Measurements from ENCODE around the gene MUC3A.
"Not testable (repeated sequence)": the region's sequence is repeated elsewhere in the genome, so short reads cannot be mapped to it uniquely, and the experiment has no call there.

The MUC3A gene

DNA sequence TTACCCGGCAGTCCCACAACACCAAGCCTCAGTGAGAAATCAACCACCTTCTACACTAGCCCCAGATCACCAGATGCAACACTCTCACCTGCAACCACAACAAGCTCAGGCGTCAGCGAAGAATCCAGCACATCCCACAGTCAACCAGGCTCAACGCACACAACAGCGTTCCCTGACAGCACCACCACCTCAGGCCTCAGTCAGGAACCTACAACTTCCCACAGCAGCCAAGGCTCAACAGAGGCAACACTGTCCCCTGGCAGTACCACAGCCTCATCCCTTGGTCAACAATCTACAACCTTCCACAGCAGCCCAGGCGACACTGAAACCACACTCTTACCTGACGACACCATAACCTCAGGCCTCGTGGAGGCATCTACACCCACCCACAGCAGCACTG lies 53.0 kb downstream of the MUC3A start:
- H3K4me2 ChIP-seq (ENCODE audit: low read length); H3K36me3 ChIP-seq (ENCODE audit: control insufficient read depth, insufficient read depth, low read length); H3K27ac ChIP-seq; H2AFZ ChIP-seq; H3K9ac ChIP-seq; H3K79me2 ChIP-seq; H3K4me1 ChIP-seq; H3K4me3 ChIP-seq (ENCODE audit: low read depth, low read length); H3K27me3 ChIP-seq (ENCODE audit: control insufficient read depth, insufficient read depth, low read length); H3K9me3 ChIP-seq (ENCODE audit: control insufficient read depth, low read length): not testable (repeated sequence)

GRCh38 chr7:101007361-101007760 lies 58.0 kb downstream of the MUC3A start:
- not testable (repeated sequence) for H3K36me3 ChIP-seq (ENCODE audit: control insufficient read depth, insufficient read depth, low read length); H3K4me3 ChIP-seq (ENCODE audit: low read depth, low read length); H3K79me2 ChIP-seq; H2AFZ ChIP-seq; H3K4me2 ChIP-seq (ENCODE audit: low read length); H3K27me3 ChIP-seq (ENCODE audit: control insufficient read depth, insufficient read depth, low read length); H3K27ac ChIP-seq; H3K4me1 ChIP-seq; H3K9ac ChIP-seq; H3K9me3 ChIP-seq (ENCODE audit: control insufficient read depth, low read length)

GRCh38 chr7:101009629-101010028 lies 60.3 kb downstream of the MUC3A start:
- Histone ChIP-seq H3K4me1 (no peaks in the 10 kb centered on the region), H3K36me3 (ENCODE audit: control insufficient read depth, insufficient read depth, low read length) (no peaks in the 10 kb centered on the region), H3K27ac (no peak overlapping the region), H3K4me3 (ENCODE audit: low read depth, low read length) (no peak overlapping the region), H2AFZ (no peak overlapping the region), H3K9me3 (ENCODE audit: control insufficient read depth, low read length) (no peaks in the 10 kb centered on the region), H3K4me2 (ENCODE audit: low read length) (no peak overlapping the region), H3K79me2 (no peaks in the 10 kb centered on the region), H3K9ac (no peak overlapping the region), H3K27me3 (ENCODE audit: control insufficient read depth, insufficient read depth, low read length) (no peaks in the 10 kb centered on the region)
- TF ChIP-seq CTCF (IDR thresholded peaks at IDR 0.05) = no peak

DNA sequence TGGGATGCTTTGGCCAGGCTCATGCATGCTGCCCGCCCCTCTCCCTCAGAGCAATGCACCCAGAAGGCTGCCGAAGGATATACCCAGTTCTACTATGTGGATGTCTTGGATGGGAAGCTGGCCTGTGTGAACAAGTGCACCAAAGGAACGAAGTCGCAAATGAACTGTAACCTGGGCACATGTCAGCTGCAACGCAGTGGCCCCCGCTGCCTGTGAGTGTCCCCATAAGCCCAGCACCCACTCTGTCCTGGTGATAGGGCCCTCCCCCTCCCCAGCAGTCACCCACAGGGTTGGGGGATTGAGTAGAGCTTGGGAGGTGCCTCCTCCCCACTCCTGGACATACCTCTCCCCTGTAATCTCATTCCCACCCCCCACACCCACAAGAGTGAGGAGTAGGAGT lies 63.6 kb downstream of the MUC3A start:
- no peaks in the 10 kb centered on the region for H3K9me3 ChIP-seq (ENCODE audit: control insufficient read depth, low read length)
- H3K4me2 ChIP-seq (ENCODE audit: low read length) = no peak overlapping the region
- no peaks in the 10 kb centered on the region for H3K36me3 ChIP-seq (ENCODE audit: control insufficient read depth, insufficient read depth, low read length)
- H3K79me2 ChIP-seq = no peaks in the 10 kb centered on the region
- no peaks in the 10 kb centered on the region for H3K4me1 ChIP-seq
- H3K27me3 ChIP-seq (ENCODE audit: control insufficient read depth, insufficient read depth, low read length) = no peaks in the 10 kb centered on the region
- no peak overlapping the region for H2AFZ ChIP-seq
- H3K4me3 ChIP-seq (ENCODE audit: low read depth, low read length) = no peak overlapping the region
- H3K9ac ChIP-seq = no peak overlapping the region
- no peak overlapping the region for H3K27ac ChIP-seq
- no peak for TF ChIP-seq CTCF (IDR thresholded peaks at IDR 0.05)

DNA sequence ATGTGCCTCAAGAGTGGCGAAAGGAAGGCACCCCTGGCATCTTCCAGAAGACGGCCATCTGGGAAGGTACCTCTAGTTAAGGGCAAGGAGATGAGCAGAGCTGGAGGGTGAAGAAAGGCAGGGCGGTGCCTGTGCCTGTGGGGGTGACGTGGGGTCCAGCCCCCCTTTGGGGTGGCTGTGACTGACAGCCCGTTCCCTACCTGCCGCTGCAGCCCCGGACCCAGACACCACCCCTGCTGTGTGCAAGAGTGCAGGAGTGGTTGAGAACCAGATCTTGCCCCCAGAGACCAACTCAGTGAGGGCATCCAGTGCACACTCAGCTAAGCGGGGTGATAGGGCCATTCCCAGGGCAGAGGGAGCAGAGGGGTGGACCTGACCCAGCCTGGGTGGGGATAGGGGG lies 66.3 kb downstream of the MUC3A start:
- H3K36me3 ChIP-seq (ENCODE audit: control insufficient read depth, insufficient read depth, low read length) = no peaks in the 10 kb centered on the region

More for the DNA sequence above, 66.3 kb downstream of the MUC3A start:
- TF ChIP-seq CTCF (IDR thresholded peaks at IDR 0.05) = no peak
- no peak overlapping the region for H3K4me3 ChIP-seq (ENCODE audit: low read depth, low read length)
- H3K27ac ChIP-seq = no peak overlapping the region
- H3K9ac ChIP-seq = no peak overlapping the region
- H3K4me1 ChIP-seq = no peaks in the 10 kb centered on the region
- no peaks in the 10 kb centered on the region for H3K27me3 ChIP-seq (ENCODE audit: control insufficient read depth, insufficient read depth, low read length)
- H3K9me3 ChIP-seq (ENCODE audit: control insufficient read depth, low read length) = no peaks in the 10 kb centered on the region
- no peaks in the 10 kb centered on the region for H3K79me2 ChIP-seq
- no peak overlapping the region for H2AFZ ChIP-seq
- H3K4me2 ChIP-seq (ENCODE audit: low read length) = no peak overlapping the region

All from parathyroid adenoma (tissue), 2 donors.